ENCODE measurements around the gene NTF3.

DNA sequence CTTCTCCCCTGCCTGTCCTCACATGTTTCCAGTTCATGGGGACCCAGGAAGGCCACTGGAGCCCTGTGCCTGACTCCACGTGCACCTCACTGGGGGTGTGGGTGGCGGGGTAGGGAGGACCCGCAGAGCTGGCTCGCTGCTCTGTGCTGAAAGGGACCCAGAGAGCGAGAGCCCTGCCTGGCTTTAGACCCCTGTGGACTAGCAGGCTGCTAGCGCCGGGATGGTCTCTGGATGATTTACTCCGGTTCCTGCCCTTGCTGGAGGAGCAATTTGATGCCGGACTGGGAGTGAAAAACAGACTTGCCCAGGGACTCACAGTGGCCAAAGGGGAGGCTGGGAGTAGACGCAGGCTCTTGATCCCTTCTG lies 49.0 kb downstream of the NTF3 start:
- TF ChIP-seq REST (IDR thresholded peaks at IDR 0.05; ENCODE audit: insufficient read depth in 1 of 2, low read depth in 2 of 2, low read length in 2 of 2), result no peak
- no peak for TF ChIP-seq POLR2AphosphoS5 (IDR thresholded peaks at IDR 0.05; ENCODE audit: low read depth, low read length)

Measured in PFSK-1 (cell line).